ENCODE data around the gene PPP1R13B. TPM values are rescaled to one million over a fixed set of nuclear protein-coding genes. Genes with fewer than 3 reads are reported as not detected.
A peak's percentile ranks its signal among the peaks of the same experiment; 100 is the strongest.

The PPP1R13B gene
- total RNA-seq, 2 experiments from 2014 or later, result 8.2 to 18.9 TPM

DNA sequence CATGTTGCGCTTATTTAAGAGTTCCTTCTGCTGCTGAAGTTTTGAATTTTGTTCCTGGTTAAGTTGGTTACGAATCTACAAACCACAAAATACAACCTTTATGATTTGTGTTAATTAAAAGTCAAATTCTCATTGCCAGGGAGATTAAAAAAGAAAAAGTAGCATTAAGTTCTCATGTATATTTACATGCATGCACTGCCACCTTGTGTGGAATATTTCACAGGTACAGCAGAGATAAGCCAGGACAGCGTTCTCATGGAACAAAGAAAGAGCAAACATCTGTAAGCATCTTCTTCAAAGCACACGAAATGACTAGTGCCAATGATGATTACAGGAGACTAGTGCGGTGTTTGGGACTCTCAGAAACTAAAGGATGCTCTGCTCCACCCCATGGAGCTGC, 97.5 kb downstream of the PPP1R13B start:
- intact Hi-C loops (cut with micrococcal nuclease; ENCODE audit: unreplicated experiment), result loop anchor here (2.0 kb wide), 1 partner anchor 35 kb away; the partner anchor contains the start of genes XRCC3 and ZFYVE21
- no peak overlapping the region for H3K4me2 ChIP-seq (ENCODE audit: low read length)
- H3K4me1 ChIP-seq (ENCODE audit: insufficient read depth, low read length, poor library complexity, severe bottlenecking), result peaks cover 33% of the 10 kb centered on the region
- H4K20me1 ChIP-seq (ENCODE audit: insufficient read depth, low read length), result no peaks in the 10 kb centered on the region
- H2AFZ ChIP-seq (ENCODE audit: low read length), result no peak overlapping the region
- no peaks in the 10 kb centered on the region for H3K36me3 ChIP-seq (ENCODE audit: insufficient read depth, low read length)
- ChIA-PET CTCF (ENCODE audit: unreplicated experiment) (no interaction called here), POLR2A (no interaction called here)
- no TSS peak for BruUV-seq (replicated peaks)
- TF ChIP-seq, protein P1, sequence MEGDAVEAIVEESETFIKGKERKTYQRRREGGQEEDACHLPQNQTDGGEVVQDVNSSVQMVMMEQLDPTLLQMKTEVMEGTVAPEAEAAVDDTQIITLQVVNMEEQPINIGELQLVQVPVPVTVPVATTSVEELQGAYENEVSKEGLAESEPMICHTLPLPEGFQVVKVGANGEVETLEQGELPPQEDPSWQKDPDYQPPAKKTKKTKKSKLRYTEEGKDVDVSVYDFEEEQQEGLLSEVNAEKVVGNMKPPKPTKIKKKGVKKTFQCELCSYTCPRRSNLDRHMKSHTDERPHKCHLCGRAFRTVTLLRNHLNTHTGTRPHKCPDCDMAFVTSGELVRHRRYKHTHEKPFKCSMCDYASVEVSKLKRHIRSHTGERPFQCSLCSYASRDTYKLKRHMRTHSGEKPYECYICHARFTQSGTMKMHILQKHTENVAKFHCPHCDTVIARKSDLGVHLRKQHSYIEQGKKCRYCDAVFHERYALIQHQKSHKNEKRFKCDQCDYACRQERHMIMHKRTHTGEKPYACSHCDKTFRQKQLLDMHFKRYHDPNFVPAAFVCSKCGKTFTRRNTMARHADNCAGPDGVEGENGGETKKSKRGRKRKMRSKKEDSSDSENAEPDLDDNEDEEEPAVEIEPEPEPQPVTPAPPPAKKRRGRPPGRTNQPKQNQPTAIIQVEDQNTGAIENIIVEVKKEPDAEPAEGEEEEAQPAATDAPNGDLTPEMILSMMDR (conservative IDR thresholded peaks at IDR 0.05; ENCODE audit: low read length), result peak; percentile 65
- no peak for TF ChIP-seq EZH2phosphoT487 (IDR thresholded peaks at IDR 0.05; ENCODE audit: borderline replicate concordance, low read depth, low read length)
- no peak overlapping the region for H3K27ac ChIP-seq (ENCODE audit: low read depth, low read length, poor library complexity, severe bottlenecking)
- H3K9me3 ChIP-seq (ENCODE audit: low read length), result no peaks in the 10 kb centered on the region
- DNase-seq (ENCODE audit: low spot score), result peak; percentile 27
- H3K79me2 ChIP-seq (ENCODE audit: insufficient read depth, low read depth, low read length), result no peaks in the 10 kb centered on the region
- H3K4me3 ChIP-seq (ENCODE audit: low read depth, low read length, poor library complexity, severe bottlenecking), result no peak overlapping the region
- H3K9me2 ChIP-seq (ENCODE audit: insufficient read depth, low read length), result no peaks in the 10 kb centered on the region

DNA sequence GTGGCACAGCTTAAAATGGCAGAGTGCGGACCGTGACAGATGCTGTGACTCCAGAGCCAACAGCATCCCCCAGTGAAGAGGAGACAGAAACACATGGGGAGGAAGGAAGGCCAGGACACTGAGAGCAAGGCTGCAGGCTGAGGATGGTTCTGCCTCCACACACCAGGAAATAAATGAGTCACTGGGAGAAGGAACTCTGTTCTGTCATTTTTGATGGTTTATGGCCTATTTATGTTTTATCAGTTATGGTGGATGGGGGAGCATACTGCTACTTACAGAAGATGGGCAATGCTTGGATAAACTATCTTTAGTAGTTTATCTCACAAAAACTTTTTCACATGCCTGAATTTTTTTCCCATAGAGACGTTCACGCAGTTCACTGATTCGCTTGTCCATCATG, 97.9 kb downstream of the PPP1R13B start:
- H3K4me2 ChIP-seq (ENCODE audit: low read length), result 0 out of 2 replicates have a peak overlapping the region, but pooled peaks have one; percentile 7
- peaks cover 37% of the 10 kb centered on the region for H3K4me1 ChIP-seq (ENCODE audit: insufficient read depth, low read length, poor library complexity, severe bottlenecking)
- intact Hi-C loops (cut with micrococcal nuclease; ENCODE audit: unreplicated experiment), result loop anchor here (2.0 kb wide), 1 partner anchor 35 kb away; the partner anchor contains the start of genes XRCC3 and ZFYVE21
- peak overlapping the region; percentile 78; the same call in 1 of the 2 replicates for H2AFZ ChIP-seq (ENCODE audit: low read length)
- H3K9me3 ChIP-seq (ENCODE audit: low read length), result no peaks in the 10 kb centered on the region
- ChIA-PET POLR2A (no interaction called here), CTCF (ENCODE audit: unreplicated experiment) (interaction anchor here (1.4 kb wide), 1 partner anchor 57 kb away, joined by 3 read pairs; no protein-coding TSS in a partner anchor)
- no peak overlapping the region for H3K27ac ChIP-seq (ENCODE audit: low read depth, low read length, poor library complexity, severe bottlenecking)
- no TSS peak for BruUV-seq (replicated peaks)
- no peaks in the 10 kb centered on the region for H3K79me2 ChIP-seq (ENCODE audit: insufficient read depth, low read depth, low read length)
- DNase-seq (ENCODE audit: low spot score), result no peak
- TF ChIP-seq, protein P1 (conservative IDR thresholded peaks at IDR 0.05; ENCODE audit: low read length), result no peak
- no peak for TF ChIP-seq EZH2phosphoT487 (IDR thresholded peaks at IDR 0.05; ENCODE audit: borderline replicate concordance, low read depth, low read length)
- no peak overlapping the region for H3K4me3 ChIP-seq (ENCODE audit: low read depth, low read length, poor library complexity, severe bottlenecking)
- no peaks in the 10 kb centered on the region for H3K36me3 ChIP-seq (ENCODE audit: insufficient read depth, low read length)
- no peaks in the 10 kb centered on the region for H3K9me2 ChIP-seq (ENCODE audit: insufficient read depth, low read length)
- no peaks in the 10 kb centered on the region for H4K20me1 ChIP-seq (ENCODE audit: insufficient read depth, low read length)

DNA sequence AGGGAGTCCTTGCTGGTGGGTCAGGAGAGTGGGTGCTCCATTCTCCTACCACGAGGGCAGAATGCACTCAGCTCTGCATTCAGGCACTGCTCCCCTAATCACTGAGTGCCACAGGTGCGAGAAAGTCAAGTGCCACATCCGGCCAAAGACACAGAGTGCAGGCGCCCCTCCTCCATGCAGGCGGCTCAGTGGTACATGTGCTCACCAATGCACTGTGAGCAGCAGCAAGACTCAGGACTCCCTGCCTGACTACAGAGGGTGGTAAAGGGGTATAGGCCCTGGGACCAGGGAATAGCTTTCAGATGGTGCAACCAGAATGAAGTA, 98.9 kb downstream of the PPP1R13B start:
- H4K20me1 ChIP-seq (ENCODE audit: insufficient read depth, low read length), result no peaks in the 10 kb centered on the region
- TF ChIP-seq, protein P1 (conservative IDR thresholded peaks at IDR 0.05; ENCODE audit: low read length), result 0 out of 2 replicates have a peak, but pooled peaks have one; percentile 32
- no peak for TF ChIP-seq EZH2phosphoT487 (IDR thresholded peaks at IDR 0.05; ENCODE audit: borderline replicate concordance, low read depth, low read length)
- H3K9me3 ChIP-seq (ENCODE audit: low read length), result no peaks in the 10 kb centered on the region
- no peaks in the 10 kb centered on the region for H3K9me2 ChIP-seq (ENCODE audit: insufficient read depth, low read length)
- peak overlapping the region; percentile 56 for H3K27ac ChIP-seq (ENCODE audit: low read depth, low read length, poor library complexity, severe bottlenecking)
- ChIA-PET POLR2A (interaction anchor here (0.5 to 1.1 kb wide), 4 partner anchors 14 to 43 kb away, joined by 3 to 4 read pairs (median 3); partner anchors contain the start of genes XRCC3 and ZFYVE21), CTCF (ENCODE audit: unreplicated experiment) (interaction anchor here (1.4 kb wide), 1 partner anchor 58 kb away, joined by 3 read pairs; no protein-coding TSS in a partner anchor)
- peak overlapping the region; percentile 8 for H3K4me3 ChIP-seq (ENCODE audit: low read depth, low read length, poor library complexity, severe bottlenecking)
- BruUV-seq (replicated peaks), result no TSS peak
- H3K4me1 ChIP-seq (ENCODE audit: insufficient read depth, low read length, poor library complexity, severe bottlenecking), result peaks cover 46% of the 10 kb centered on the region
- intact Hi-C loops (cut with micrococcal nuclease; ENCODE audit: unreplicated experiment), result loop anchor here (1.0 to 2.0 kb wide), 2 partner anchors 34 to 57 kb away; partner anchors contain the start of genes XRCC3 and ZFYVE21
- no peaks in the 10 kb centered on the region for H3K36me3 ChIP-seq (ENCODE audit: insufficient read depth, low read length)
- H3K4me2 ChIP-seq (ENCODE audit: low read length), result peak overlapping the region; percentile 60
- DNase-seq (ENCODE audit: low spot score), result peak; percentile 92
- H3K79me2 ChIP-seq (ENCODE audit: insufficient read depth, low read depth, low read length), result no peaks in the 10 kb centered on the region
- H2AFZ ChIP-seq (ENCODE audit: low read length), result peak overlapping the region; percentile 78
